ENCODE measurements around the gene ETNPPL.

DNA sequence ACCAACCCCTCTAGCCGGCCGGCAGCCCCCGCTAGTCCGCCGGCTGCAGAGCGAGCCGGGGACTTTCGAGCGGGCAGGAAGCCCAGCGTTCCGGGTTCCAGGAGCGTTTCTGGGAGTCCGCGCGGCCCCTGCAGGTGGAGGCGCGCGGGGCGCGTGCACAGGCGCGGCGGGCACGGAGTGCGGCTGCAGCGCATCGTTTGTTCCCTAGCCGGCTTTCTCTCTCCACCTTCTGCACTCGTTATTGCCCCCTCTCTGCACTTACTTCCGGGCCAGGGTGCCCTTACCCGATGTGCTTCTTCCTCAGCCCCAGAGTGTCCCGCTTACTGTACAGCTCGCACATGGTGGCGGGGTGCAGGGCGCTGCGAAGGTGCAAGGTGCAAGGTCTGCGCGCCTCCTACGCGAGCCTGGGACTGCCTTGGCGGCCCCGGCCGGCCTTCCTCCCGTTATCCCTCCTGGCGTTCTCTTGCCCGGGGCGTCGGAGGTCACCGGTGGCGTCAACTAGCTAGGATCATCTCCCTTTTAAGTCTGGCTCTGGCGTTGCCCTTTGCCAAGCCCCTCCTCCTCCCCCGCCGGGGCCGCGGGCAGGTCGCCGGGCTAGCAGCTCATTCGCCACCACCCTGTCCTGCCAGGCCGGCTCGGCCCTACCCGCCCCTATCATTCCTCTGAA, at the start of gene ETNPPL:
- TF ChIP-seq, protein P1, sequence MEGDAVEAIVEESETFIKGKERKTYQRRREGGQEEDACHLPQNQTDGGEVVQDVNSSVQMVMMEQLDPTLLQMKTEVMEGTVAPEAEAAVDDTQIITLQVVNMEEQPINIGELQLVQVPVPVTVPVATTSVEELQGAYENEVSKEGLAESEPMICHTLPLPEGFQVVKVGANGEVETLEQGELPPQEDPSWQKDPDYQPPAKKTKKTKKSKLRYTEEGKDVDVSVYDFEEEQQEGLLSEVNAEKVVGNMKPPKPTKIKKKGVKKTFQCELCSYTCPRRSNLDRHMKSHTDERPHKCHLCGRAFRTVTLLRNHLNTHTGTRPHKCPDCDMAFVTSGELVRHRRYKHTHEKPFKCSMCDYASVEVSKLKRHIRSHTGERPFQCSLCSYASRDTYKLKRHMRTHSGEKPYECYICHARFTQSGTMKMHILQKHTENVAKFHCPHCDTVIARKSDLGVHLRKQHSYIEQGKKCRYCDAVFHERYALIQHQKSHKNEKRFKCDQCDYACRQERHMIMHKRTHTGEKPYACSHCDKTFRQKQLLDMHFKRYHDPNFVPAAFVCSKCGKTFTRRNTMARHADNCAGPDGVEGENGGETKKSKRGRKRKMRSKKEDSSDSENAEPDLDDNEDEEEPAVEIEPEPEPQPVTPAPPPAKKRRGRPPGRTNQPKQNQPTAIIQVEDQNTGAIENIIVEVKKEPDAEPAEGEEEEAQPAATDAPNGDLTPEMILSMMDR (IDR thresholded peaks at IDR 0.05; ENCODE audit: insufficient read depth, low read length, poor library complexity, severe bottlenecking): no peak
- no peak for TF ChIP-seq EZH2phosphoT487 (conservative IDR thresholded peaks at IDR 0.05; ENCODE audit: low read length)

Measured in SU-DHL-6 (cell line).